GM18502 (cell line): ENCODE data around the gene HGS.

Experiments used
- ATAC-seq: cut with Tn5 transposase; IDR thresholded peaks from one replicate; pipeline ENCODE4 v1.9.1; 2021; ENCODE audit warnings: mild to moderate bottlenecking; ENCODE audit not compliant: unreplicated experiment, poor library complexity

HGS gene

GRCh38 chr17:81715107-81715871 lies 31.5 kb downstream of the HGS start:
- no peak for ATAC-seq

GRCh38 chr17:81715872-81716673 lies 32.3 kb downstream of the HGS start:
- ATAC-seq, result no peak

GRCh38 chr17:81716674-81716996 lies 32.8 kb downstream of the HGS start:
- no peak for ATAC-seq

GRCh38 chr17:81717049-81717765 lies 33.4 kb downstream of the HGS start:
- ATAC-seq, result no peak

DNA sequence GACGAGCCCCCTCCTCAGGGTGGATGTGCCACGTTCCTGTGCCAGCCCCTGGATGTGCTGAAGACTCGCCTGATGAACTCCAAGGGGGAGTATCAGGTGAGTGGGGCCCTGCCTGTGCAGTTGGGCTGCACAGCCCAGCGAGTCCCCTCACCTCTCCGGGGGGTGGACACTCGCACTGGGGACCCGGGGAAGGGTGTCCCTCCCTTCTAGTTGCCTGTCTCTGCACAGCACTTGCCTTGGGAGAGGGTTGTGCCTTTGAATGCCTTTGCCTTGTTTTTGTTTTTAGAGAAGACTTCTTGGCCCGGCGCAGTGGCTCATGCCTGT lies 33.9 kb downstream of the HGS start:
- ATAC-seq, result no peak

DNA sequence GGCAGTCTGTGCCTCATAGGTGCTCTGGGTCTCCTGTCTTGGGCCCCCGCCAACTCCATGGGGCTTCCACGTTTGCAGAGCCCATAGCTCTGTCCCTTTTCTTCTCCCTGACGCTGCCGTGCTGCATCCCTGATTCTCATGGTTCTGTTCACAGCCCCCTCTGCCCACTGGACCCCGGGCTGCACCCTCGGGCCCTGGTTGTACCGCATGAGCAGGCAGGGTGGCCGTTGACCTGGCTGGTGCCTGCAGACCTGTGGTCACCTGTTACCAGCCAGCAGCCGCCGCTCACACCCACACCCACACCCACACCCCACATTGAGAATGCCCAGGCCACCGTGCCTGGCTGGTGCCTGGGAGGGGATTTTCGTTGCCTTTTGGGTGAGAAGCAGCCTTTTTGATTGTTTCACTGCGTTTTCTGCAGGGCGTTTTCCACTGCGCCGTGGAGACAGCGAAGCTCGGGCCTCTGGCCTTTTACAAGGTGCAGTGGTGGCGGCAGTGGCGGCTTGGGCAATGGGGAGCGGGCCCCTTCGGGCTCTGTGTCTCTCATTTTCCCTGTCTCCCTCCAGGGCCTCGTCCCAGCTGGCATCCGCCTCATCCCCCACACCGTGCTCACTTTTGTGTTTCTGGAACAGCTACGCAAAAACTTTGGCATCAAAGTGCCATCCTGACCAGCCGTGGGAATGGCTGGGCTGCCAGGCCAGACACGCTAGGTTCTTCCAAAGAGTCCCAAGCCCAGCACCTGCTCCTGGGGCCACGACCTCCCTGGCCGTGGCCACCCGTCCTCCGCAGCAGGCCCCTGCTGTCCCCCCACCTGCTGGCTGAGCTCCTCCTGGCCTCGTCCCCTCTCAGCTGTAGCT lies 35.8 kb downstream of the HGS start:
- ATAC-seq, result no peak

DNA sequence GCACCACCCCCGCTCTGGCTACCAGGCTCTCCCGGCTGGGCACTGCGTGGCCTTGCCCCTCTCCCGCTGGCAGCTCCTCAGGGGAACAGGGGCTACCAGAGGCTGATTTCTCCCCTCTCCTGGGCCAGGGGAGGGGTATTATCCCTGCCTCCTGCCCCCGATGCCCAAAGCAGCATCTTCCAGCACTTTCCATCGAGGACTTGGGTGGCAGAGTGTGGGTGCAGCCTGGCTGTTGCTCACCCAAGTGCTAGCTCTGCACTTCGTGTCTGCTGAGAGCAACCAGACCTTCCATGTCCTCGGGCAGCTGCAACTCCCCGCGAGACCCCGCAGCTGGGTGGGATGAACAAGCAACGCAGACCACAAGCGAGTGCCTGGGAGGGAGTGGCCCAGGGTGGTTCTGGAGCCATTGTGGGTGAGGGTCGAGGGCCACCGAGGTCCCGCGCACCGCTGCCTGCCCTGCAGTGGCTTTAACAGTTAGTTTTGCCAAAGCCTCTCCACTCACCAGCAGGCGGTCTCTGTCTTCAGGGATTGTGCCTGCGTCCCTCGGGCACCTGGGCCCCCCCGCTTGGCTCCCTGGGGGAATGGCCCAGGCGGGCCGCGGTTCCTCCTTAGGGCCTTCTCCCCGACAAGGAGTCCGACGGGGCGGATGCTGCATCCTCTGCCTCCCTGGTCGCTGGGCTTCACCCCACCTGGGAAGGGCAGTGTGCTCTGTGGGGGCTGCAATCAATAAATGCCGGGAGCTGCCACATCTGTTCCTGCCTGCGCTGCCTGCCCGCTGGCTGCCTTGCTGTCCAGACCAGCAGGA lies 36.7 kb downstream of the HGS start:
- ATAC-seq, result no peak

DNA sequence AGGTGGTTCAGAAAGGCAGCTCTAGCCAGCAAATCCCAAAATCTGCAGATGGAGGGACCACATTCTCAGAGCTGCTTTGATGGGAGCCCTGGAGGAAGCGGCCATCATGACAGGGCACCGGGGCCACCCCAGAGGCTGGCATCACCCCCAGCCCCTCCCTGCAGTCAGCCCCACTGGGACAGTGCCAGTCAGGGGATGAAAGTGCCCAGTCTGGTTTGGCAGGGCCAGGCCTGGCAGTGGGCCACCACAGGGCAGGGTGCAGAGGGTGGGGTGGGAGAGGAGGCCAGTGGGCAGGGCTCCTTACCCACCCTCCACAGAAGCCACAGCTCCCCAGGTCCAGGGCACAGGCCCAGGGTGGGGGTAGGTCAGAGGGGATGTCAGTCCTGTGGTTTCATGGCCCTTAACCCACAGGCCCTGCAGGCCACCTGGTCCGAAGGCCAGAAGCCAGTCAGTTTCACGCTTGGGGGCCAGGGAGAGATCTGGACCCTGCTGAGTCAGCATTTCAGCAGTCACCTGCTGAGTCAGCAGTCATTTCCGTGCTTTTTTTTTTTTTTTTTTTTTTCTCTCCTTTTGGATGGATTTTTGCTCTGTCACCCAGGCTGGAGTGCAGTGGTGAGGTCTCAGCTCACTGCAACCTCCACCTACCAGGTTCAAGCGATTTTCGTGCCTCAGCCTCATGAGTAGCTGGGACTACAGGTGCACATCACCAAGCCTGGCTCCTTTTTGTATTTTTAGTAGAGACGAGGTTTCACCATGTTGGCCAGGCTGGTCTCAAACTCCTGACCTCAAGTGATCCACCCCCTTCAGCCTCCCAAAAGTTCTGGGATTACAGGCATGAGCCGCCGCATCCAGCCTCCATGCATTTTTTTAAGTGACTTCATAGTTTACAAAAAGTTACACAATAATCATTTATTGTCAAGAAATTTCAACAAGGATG lies 38.6 kb downstream of the HGS start:
- no peak for ATAC-seq

DNA sequence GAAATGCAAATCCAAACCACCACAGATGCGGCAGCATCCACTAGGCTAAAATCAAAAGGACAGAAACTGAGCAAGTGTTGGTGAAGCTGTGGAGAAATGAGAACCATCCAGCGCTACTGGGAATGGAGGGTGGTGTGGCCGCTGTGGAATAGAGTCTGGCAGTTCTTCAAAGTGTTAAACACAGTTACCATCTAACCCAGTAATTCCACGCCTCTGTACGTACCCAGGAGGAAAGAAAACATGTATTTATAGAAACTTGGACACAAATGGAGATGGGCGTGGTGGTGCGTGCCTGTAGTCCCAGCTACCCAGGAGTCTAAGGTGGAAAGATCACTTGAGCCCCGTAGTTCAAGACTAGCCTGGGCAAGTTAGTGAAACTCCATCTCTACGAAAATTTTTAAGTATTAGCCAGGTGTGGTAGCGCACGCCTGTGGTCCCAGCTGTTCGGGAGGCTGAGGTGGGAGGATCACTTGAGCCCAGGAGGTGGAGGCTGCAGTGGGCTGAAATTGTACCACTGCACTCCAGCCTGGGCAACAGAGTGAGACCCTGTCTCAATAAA lies 39.9 kb downstream of the HGS start:
- ATAC-seq, result no peak

DNA sequence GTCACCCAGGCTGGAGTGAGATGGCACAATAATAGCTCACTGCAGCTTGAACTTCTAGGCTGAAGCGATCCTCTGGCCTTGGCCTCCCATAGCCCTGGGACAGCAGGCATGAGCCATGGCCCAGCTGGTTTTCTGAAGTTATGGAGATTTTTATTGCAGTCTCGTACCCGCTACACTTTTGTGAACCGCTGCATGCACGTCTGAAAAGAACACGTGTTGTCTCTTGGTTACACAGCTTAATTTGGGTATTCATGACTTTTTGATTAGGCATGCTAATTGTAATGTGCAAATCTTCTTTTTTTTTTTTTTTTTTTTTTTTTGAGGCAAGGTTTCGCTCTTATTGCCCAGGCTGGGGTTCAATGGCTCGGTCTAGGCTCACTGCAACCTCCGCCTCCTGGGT lies 41.6 kb downstream of the HGS start:
- ATAC-seq, result no peak

GRCh38 chr17:81726004-81726403 lies 42.2 kb downstream of the HGS start:
- ATAC-seq, result no peak

- ATAC-seq, result no peak
Observed at GRCh38 chr17:81727324-81728031, 43.7 kb downstream of the HGS start.

GRCh38 chr17:81733507-81734404 lies 49.9 kb downstream of the HGS start:
- no peak for ATAC-seq

DNA sequence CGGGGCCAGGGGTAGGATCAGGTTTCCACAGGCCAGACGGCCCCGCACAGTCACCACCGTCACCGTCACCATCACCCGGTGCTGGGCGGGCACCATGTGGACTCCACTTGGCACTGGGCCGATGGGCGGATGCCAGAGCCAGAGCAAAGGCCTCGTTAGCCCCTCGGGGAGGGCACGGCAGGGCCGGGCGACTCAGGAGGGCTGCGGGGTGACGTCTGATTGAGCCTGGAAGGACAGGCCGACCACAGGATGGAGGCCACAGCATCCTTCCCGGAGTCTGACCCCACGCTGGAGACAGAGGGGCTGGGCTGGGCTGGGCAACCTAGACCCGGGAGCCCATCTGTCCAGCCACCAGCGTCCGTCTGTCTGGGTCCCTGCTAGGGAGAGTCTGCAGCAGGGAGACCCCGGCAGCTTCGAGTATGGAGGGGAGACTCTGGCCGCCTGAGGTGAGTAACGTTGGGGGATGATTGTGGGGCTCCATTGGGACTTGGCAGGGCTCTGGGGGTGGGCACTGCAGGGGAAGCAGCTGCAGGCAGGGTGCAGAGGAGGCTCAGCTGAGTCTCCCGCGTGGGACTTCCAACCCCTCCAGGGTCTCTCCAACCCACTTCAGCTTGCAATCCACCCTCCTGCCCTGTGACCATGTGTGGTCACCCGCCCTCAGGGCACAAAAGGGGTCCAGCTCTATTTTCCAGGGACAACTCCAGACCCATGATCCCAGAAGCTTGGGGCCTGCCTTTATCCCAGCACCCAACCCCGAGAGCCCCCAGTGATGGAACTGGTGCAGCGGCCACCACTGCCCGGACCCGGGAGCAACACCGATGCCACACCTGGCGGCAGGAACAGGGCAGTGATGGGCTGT lies 50.8 kb downstream of the HGS start:
- no peak for ATAC-seq

DNA sequence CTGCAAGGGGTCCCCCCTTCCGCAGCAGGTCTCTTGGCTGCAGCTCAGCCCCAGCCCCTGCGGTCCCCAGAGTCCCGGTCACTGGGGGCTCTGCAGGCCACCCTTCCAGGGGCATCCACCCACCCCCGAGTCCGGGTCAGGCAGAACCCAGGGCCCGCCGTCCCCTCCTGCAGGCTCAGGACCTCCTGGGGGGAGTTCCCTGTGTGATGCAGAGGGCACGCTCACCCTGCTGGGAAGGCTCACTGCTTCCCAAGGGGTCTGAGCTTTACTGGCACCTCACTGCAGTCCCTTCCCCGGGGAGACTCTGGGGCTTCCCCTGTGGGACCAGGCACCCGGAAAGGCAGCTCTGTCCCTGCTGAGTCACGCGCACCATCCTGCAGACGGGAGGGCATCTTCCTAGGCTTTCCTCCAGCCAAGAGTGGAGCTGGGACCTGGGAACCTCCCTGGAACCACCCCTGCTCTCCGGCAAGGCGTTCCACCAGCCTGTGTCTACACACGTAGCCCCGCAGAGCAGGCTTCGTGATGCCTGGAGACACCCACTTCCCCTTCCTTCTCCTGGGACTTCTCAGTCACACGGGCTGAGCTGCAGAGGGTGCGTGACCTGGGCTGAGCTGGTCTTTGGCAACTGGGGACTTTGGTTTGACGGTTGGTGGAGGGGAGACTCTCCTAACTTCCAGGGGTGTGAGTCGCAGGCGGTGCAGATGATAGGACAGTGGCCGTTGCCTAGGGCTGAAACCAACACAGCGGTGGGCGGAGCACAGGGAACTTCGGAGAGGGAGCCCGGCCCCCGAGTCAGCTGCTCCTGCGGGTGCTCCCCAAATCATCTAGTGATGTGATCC lies 51.7 kb downstream of the HGS start:
- no peak for ATAC-seq
